GM18499 (cell line): ENCODE results near the gene MYO9B.

ENCODE experiments used
- ATAC-seq: cut with Tn5 transposase; IDR thresholded peaks from one replicate; pipeline ENCODE4 v1.9.1; 2021; ENCODE audit warnings: moderate number of reproducible peaks; ENCODE audit not compliant: insufficient read depth, unreplicated experiment

Gene MYO9B

DNA sequence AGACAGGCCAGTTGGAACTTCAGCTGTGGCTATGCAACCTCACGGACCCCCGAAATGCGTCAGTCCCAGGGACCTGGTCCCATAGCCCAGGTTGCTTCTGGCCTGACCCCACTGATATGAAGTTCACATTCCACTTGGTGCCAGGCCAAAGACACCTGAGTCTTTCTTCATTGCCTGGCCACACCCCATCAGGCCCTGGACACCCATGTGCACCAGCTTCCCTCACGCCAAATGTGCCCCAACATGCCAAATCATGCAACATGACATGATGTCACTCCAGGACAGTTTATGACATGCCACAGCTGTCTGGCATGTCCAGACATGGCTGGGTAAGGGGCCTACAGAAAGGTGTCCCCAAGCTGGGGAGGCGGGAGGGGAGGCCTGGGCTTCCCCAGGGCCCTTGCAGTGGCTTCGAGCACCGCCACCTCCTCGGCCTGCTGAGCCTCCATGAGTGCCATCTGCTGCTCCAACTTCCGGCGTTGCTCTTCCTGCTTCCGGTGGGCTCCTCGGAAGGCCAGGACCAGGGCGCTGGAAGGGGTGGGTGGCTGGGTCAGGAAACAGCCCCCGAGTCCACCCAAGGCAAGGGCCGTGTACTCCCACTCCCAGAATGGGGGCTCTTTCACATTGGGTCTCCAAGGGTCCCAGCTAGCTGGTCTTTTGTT is 174.4 kb downstream of the MYO9B start:
- no peak for ATAC-seq

DNA sequence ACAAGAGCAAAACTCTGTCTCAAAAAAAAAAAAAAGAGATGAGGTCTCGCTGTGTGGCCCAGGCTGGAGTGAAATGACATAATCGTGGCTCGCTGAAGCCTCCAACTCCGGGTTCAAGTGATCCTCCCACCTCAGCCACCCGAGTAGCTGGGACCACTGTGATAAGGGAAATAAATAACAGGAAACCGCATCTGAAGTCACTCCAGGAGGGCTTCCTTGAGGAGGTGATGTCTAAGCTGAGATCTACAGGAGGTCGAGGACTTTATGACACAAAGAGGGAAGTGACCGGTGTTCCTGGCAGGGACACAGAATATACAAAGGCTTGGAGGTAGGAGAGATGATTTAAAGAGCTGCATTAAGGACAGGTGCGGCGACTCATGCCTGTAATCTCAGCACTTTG is 179.1 kb downstream of the MYO9B start:
- no peak for ATAC-seq

DNA sequence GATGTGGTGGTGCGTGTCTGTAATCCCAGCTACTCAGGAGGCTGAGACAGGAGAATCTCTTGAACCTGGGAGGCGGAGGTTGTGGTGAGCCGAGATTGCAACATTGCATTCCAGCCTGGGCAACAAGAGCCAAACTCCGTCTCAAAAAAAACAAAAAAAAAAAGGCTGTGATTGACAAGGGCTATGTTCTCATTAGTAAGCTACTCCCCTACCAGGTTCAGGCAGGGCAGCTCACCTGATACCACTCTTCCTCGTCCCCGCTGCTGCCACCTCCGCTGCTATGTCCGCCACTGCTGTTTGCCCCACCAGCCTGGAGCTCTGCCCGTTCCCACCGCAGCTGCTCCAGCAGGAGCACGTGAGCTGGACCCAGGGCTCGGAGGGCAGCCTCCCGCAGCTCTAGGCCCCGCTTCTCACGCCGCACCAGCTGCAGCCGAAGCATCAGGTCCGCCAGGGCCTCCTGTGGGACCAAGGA is 179.6 kb downstream of the MYO9B start:
- ATAC-seq, result no peak

DNA sequence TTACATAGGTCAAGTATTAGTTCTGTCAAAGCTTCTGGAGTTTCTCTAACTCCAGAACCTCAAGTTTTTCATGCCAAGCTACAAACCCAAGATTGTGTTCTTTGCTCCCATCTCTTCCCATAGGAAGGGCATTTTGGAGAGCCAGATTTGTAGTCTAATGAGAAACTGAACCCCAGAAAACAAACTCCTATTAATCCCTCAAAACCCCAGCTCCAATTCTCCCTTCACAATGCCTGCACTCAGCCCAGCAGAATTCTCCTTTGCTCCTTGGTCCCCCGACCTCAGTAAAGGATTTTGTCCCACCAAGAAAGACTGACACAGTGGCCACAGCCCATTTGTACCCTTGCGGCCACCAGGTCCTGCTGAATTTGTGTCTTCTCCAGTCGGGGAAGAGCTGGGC is 180.6 kb downstream of the MYO9B start:
- ATAC-seq, result no peak

DNA sequence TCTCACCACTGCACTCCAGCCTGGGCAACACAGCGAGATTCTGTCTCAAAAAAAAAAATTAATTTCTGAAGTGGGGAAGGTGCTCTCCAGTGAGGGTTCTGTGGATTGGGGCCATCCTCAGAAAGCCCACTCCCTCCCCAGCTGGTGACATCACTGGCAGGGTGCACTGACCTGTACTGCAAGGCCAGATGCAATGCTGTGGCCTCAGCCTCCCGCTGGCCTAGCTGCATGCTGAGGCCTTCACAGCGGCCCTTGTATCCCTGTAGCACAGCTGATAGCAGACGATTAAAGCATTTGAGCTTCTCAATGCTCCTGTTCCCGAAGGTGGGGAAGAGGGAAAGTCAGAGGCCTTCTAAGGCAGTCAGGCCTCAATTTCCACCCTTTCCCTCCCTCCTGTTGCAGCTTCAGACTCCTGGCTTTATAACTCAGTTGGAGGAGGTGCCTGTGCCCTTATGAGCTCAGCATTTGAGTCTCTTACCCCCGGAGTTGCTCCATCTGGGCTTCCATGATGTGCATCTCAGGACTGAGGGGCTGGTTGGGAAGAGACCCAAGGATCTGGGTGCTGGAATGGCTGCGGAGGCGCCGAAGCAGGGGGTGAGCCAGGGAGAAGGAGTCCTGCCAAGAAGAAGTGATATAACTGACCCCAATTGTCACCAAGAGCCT is 183.7 kb downstream of the MYO9B start:
- ATAC-seq, result no peak

DNA sequence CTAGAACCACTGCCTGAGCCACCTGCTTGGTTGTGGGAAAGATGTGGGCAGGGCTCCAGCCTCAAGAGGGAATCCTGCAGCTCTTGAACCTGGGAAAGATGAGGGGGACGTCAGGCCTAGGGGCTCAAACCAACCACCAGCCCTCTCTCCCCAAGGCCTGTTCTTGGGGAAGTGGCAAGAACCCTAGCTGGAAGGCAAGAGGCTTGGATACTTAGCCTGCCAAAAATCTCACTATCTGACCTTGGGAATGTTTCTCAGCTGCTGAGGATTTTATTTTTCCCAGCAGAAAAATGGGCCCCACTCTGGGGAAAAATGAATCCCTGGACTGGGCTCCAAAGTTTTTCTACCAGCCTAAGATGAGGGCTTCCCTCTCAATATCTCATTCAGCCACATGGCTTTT is 184.4 kb downstream of the MYO9B start:
- ATAC-seq, result no peak

DNA sequence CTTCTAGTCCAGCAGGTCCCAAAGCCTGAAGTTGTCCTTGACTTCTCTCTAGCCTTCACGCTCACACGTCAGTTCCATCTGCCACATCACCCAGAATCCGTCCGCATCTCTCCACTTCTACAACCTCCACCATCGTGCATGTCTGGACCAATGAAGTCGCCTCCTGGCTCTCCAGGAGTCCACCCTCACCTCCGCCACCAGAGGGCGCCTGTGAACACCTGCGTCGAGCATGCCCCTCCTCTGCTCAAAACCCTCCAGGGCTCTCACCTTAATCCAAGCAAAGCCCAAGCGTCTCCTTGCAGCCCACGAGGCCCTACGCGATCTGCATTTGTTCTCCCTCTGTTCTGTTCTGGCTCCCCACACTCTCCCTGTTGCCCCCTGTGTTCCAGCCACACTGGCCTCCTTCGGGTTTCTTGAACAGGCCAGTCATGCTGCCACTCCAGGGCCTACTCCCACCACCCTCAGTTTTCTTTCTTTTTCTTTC is 185.3 kb downstream of the MYO9B start:
- ATAC-seq, result peak; percentile 52

DNA sequence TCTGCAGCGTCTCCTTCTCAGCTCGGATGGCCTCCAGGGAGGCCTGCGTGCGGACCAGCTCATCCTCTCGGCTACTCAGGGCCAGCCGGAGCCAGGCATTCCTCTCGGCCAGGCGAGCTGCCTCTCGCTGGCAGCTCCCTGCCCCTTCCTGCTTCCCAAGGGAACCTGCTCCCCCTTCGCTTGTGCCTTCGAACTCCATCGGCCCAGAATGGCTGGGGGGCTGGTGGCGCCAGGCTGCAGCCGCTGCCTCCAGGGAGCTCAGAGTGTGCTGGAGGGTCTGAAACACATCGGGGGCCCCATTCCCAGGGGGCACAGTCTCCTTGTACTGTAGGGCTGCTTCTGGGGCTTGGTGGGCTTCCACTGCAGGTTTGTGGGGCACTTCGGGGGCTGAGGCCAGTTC is 187.0 kb downstream of the MYO9B start:
- ATAC-seq, result no peak
